GM19438 (cell line): ENCODE measurements around the gene GUCY1A1.

ENCODE experiments used
- ATAC-seq: cut with Tn5 transposase; IDR thresholded peaks from one replicate; pipeline ENCODE4 v1.9.1; 2021; ENCODE audit warnings: low read depth; ENCODE audit not compliant: unreplicated experiment

The GUCY1A1 gene

GRCh38 chr4:155688860-155689259 lies 22.2 kb downstream of the GUCY1A1 start:
- no peak for ATAC-seq

GRCh38 chr4:155690044-155690837 lies 23.6 kb downstream of the GUCY1A1 start:
- ATAC-seq: no peak

DNA sequence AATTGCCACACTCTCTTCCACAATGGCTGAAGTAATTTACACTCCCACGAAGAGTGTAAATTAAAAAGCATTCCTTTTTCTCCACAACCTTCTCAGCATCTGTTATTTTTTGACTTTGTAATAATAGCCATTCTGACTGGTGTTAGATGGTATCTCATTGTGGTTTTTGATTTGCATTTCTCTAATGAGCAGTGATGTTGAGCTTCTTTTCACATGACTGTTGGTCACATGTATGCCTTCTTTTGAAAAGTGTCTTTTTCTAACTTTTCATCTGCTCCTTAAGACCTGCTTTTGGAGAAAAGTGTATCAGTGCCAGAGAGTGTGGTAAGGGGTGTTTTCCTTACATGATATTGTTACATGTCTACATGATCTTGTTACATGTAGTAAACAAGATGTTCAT lies 25.7 kb downstream of the GUCY1A1 start:
- no peak for ATAC-seq

GRCh38 chr4:155693015-155693663 lies 26.5 kb downstream of the GUCY1A1 start:
- no peak for ATAC-seq

GRCh38 chr4:155694100-155694785 lies 27.6 kb downstream of the GUCY1A1 start:
- ATAC-seq: no peak

GRCh38 chr4:155696226-155696625 lies 29.6 kb downstream of the GUCY1A1 start:
- no peak for ATAC-seq

DNA sequence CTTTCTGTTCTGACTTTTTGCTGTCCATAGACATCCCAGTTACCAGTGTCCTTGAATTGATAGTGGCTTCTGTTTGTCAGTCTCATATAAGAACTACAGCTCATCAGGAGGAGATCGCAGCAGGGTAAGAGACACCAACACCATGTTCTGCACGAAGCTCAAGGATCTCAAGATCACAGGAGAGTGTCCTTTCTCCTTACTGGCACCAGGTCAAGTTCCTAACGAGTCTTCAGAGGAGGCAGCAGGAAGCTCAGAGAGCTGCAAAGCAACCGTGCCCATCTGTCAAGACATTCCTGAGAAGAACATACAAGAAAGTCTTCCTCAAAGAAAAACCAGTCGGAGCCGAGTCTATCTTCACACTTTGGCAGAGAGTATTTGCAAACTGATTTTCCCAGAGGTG lies 30.1 kb downstream of the GUCY1A1 start:
- ATAC-seq: no peak

GRCh38 chr4:155701827-155702226 lies 35.2 kb downstream of the GUCY1A1 start:
- no peak for ATAC-seq

DNA sequence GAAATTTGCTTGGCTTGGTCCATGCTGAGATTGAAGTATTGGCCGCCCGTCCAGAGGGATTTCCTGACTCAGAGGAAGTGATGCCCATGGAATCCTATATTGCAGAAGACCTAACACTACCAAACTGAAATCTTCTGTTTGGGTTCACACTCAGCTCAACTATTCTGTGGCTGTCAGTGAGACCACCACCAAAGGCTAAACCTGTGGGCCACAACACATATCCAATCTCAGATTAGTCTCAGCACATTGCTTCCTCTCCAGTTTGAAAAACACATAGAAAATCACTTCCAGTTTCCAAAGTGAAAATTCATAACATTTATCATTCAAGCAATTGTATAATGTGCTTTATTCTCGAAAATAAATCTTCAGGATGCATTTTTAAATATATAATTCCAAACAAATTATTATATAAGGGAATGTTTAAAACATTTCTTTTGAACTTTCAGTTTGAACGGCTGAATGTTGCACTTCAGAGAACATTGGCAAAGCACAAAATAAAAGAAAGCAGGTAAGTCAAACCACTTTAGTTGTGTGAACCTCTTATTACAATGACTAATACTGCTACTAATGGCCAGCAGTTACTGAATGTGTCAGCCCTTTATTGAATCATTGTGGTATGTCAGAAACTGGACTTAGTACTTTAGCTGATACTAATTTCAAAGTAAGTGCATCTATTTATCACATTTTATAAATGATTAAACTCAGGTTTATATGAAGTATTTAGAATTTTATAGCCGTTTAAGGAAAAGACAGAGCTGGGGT lies 37.0 kb downstream of the GUCY1A1 start:
- ATAC-seq: no peak

DNA sequence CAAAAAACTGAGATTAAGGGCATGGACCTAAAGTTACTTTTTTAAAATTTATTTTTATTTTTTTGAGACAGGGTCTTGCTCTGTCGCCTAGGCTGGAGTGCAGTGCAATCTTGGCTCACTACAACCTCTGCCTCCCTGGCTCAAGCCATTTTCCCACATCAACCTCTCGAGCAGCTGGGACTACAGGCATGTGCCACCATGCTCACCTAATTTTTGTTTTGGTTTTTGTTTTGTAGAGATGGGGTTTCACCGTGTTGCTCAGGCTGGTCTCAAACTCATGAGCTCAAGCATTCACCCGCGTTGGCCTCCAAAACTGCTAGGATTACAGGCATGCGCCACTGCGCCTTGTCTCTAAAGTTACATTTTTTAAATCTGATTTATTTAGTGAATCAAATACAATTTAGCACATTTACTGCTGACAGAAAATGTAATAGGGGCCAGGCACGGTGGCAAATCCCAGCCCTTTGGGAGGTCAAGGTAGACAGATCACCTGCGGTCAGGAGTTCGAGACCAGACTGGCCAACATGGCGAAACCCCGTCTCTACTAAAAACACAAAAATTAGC lies 38.3 kb downstream of the GUCY1A1 start:
- ATAC-seq: no peak

- ATAC-seq: no peak
These were observed 39.0 kb downstream of the GUCY1A1 start for GRCh38 chr4:155705664-155706063.

- no peak for ATAC-seq
These were observed 39.5 kb downstream of the GUCY1A1 start for GRCh38 chr4:155706147-155706546.

DNA sequence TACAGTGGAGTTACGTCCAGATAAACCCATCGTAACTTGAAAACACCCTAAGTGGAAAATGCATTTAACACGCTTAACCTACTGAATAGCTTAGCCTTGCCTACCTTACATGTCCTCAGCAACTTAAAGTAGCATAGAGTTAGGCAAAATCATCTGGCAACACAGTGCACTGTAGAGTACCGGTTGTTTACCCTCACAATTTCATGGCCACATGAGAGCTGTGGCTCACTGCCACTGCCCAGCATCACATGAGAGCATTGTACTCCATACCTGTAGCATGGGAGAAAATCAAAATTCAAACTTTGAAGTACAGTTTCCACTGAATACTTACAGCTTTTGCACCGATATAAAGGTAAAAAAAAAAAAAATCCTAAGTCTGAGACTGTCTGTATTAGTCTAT lies 40.6 kb downstream of the GUCY1A1 start:
- ATAC-seq: no peak

- no peak for ATAC-seq
These were observed 42.1 kb downstream of the GUCY1A1 start for GRCh38 chr4:155708782-155709181.

DNA sequence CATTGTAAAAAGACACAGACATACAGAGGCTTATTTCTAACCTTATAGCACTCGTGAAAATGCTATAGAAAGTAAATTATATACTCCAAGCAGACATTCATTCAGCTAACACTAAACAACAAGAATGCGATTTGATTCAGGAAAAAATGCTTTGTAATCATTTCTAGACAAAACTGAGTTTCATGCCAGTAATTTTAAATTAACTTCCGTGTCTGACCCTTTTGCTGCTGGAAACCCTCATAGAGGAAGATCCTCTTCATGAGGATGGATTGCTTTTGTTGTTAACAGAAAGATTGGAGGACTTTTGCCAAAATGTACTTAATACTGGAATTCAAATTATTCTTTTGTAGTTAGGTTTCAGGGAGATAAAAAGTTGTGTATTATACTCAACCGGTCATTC lies 43.3 kb downstream of the GUCY1A1 start:
- no peak for ATAC-seq

DNA sequence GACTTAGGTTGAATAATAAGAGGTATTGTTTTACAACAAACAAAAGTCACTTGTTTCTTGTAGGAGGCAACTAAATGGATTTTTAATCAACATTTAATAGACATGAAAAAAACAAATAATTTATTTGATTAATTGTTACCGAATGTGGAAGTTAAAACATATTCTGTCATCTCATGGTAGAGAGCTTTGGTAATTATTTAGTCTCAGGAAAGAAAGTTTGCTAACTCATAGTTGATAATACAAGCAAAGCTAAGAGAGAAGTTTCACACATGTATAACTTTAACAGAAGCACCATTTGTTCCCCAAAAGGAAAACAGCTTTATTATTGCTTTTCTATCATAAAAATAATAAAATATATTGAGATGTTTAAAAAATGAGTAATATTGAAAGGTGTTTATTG lies 44.9 kb downstream of the GUCY1A1 start:
- no peak for ATAC-seq

DNA sequence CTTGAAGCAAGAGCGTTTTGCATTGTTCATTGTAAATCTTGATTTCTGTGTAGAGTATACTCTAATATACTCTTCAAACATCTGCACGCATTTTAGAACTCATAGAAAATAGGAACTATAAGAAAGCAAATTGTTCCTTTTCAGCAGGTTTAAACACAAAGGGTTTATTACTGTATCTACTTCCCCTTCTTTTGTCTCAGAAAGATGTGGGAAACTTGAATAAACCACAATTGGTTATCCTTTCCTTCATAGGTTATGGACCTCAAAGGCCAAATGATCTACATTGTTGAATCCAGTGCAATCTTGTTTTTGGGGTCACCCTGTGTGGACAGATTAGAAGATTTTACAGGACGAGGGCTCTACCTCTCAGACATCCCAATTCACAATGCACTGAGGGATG lies 46.2 kb downstream of the GUCY1A1 start:
- ATAC-seq: no peak

DNA sequence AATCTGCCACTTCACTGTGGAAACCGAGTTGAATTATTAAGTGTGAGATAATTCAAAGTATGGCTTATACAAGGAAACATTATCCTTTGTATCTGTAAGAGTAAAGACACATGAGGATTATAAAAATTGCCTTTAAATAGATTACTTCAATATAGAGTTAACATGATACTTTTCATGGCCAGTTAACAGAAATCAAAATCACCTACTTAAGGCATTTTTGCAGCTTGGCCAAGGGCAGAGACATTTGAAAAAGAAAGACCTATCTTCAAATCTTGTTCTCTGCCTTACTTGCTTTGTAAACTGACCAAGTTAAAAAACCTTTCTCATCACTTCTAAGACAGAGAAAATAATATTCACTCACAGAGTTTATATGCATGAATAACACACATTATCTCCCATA lies 47.3 kb downstream of the GUCY1A1 start:
- ATAC-seq: no peak

DNA sequence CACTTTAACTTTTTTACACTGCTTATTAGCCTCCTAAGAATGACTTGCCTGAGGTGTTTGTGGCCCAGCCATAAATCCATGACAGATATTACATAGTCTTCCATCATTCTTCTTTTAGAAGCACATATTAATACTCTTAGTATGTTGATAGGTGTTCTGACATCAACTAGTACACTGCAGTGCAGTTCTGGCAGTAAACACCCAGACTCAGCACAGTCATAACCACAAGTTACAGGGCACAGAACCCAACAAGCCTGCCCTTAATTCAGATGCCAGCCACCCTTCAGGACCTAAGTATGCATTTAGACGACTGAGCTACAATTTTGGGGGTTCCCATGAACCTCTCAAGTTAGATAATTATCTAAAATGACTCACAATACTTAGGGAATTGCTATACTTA lies 55.7 kb downstream of the GUCY1A1 start:
- ATAC-seq: no peak

DNA sequence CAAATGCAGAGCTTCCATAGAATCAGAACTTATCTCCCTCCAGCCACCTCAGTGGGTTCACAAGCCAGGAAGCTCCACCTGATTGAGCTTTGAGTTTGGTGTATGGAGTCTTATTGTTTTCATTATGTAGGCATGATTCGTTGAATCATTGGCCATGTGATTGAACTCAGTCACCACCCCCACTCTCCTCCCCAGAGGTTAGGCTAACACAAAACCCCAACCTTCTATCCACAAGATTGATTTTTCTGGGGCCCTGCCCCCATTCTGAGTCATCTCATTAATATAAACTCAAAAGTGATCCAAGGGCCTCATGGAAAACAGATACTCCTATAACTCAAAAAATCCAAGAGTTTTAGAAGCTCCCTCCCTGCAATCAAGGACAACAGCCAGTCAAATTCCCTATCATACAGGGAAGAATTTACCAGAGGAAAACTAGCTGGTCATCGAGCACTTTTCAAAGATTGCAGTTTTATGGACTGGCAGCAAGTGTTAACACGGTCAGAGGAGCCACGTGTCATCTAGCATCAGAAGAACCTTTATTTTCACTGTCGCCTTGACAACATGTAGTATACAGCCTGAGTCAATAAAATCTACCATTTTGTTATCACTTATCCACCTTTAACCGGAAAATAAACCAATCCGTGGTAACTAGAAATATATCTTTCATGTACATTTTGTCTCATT lies 56.3 kb downstream of the GUCY1A1 start:
- no peak for ATAC-seq
